Smooth muscle cell (in vitro differentiated cells): ENCODE measurements around the gene IGSF9B. TPM values are rescaled to one million over a fixed set of nuclear protein-coding genes. Genes with fewer than 3 reads are reported as not detected.

ENCODE experiments used
- DNase-seq: peaks from one replicate; lab custom pipeline; 2025; ENCODE audit not compliant: unreplicated experiment; lab: John Stamatoyannopoulos, UW
- H2AFZ ChIP-seq: fragments of 200-600 bp; sonication (generic); 2 replicates; pipeline ENCODE4 v1.6.0; 2016; ENCODE audit warnings: antibody characterized with exemption, low read depth, mild to moderate bottlenecking
- H3F3A ChIP-seq: fragments of 200-600 bp; sonication (generic); 2 replicates; pipeline ENCODE4 v1.6.0; 2017; ENCODE audit warnings: antibody characterized with exemption, low read depth
- H3K27ac ChIP-seq: fragments of 200-600 bp; sonication (generic); 2 replicates; pipeline ENCODE4 v1.5.1; 2016; ENCODE audit warnings: low read depth, mild to moderate bottlenecking
- H3K27me3 ChIP-seq: fragments of 200-600 bp; sonication (generic); 2 replicates; pipeline ENCODE4 v1.6.1; 2016; ENCODE audit warnings: low read depth, mild to moderate bottlenecking
- H3K36me3 ChIP-seq: fragments of 200-600 bp; sonication (generic); 2 replicates; pipeline ENCODE4 v1.5.1; 2016; ENCODE audit warnings: low read depth
- H3K4me1 ChIP-seq: fragments of 200-600 bp; sonication (generic); 2 replicates; pipeline ENCODE4 v1.5.1; 2016; ENCODE audit warnings: low read depth
- H3K4me2 ChIP-seq: fragments of 200-600 bp; sonication (generic); 2 replicates; pipeline ENCODE4 v1.6.0; 2016; ENCODE audit warnings: mild to moderate bottlenecking
- H3K4me3 ChIP-seq: fragments of 200-600 bp; sonication (generic); 2 replicates; pipeline ENCODE4 v1.5.1; 2016; ENCODE audit warnings: mild to moderate bottlenecking
- H3K79me2 ChIP-seq: fragments of 200-600 bp; sonication (generic); 2 replicates; pipeline ENCODE4 v1.6.0; 2016; ENCODE audit warnings: low read depth, mild to moderate bottlenecking
- H3K9ac ChIP-seq: fragments of 200-600 bp; sonication (generic); 2 replicates; pipeline ENCODE4 v1.6.0; 2016; ENCODE audit warnings: low read depth
- H3K9me3 ChIP-seq: fragments of 200-600 bp; sonication (generic); replicated peaks from 2 replicates; pipeline ENCODE4 v1.5.1; 2016; ENCODE audit warnings: low read depth
- H4K20me1 ChIP-seq: fragments of 200-600 bp; sonication (generic); 2 replicates; pipeline ENCODE4 v1.6.0; 2016; ENCODE audit warnings: low read depth
- WGBS: methylation state at CpG from one replicate; pipeline ENCODE4 v1.1.7; 2016; ENCODE audit warnings: low lambda C conversion rate; 5-methylcytosine and 5-hydroxymethylcytosine counted together
- polyA plus RNA-seq: library from polyadenylated mRNA; unstranded; fragments of >200 nt; fragmentation: Nextera tagmentation; extraction: Ambion mirVana; gene quantifications from 2 replicates; pipeline ENCODE4 v1.2.1, GENCODE V29; 2016
- total RNA-seq: library from RNA; depleted of rRNA; stranded (reverse); fragments of >200 nt; gene quantifications from 2 replicates; pipeline ENCODE4 v1.2.3, GENCODE V29; 2014
- TF ChIP-seq, protein P1 (sequence below): fragments of 200-600 bp; sonication (generic); IDR thresholded peaks from 2 replicates; pipeline ENCODE4 v1.5.1; 2017; ENCODE audit warnings: borderline replicate concordance, mild to moderate bottlenecking, antibody characterized with exemption; ENCODE audit not compliant: insufficient read depth, poor library complexity, severe bottlenecking

The IGSF9B gene
- total and polyA plus RNA-seq, 2 experiments from 2014 or later: 0.82 to 1.7 TPM

DNA sequence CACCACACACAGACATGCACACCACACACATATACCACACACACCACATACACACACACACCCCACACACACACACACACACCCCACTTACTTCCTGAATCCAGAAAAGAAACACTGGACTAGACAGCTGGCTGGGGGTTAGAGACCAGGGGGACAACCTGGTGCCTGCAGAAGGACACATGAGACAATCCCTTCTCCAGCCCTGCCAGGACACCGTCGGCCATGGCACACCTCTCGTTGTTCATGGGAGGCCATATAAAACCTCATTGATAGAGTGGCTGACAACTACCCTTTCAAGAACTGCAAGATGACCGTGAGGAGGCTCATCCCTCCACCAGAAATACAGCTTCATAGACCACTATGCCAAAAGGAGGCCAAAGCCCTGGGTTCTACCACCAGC, 54.3 kb downstream of the IGSF9B start:
- Histone ChIP-seq H3K36me3 (no peaks in the 10 kb centered on the region), H4K20me1 (no peaks in the 10 kb centered on the region), H3K4me3 (no peak overlapping the region), H3K27me3 (no peaks in the 10 kb centered on the region), H3K4me2 (no peak overlapping the region), H3K79me2 (no peaks in the 10 kb centered on the region), H2AFZ (no peak overlapping the region), H3K9me3 (no peaks in the 10 kb centered on the region), H3K4me1 (no peaks in the 10 kb centered on the region), H3K9ac (no peak overlapping the region), H3K27ac (no peak overlapping the region), H3F3A (no peaks in the 10 kb centered on the region)
- TF ChIP-seq, protein P1, sequence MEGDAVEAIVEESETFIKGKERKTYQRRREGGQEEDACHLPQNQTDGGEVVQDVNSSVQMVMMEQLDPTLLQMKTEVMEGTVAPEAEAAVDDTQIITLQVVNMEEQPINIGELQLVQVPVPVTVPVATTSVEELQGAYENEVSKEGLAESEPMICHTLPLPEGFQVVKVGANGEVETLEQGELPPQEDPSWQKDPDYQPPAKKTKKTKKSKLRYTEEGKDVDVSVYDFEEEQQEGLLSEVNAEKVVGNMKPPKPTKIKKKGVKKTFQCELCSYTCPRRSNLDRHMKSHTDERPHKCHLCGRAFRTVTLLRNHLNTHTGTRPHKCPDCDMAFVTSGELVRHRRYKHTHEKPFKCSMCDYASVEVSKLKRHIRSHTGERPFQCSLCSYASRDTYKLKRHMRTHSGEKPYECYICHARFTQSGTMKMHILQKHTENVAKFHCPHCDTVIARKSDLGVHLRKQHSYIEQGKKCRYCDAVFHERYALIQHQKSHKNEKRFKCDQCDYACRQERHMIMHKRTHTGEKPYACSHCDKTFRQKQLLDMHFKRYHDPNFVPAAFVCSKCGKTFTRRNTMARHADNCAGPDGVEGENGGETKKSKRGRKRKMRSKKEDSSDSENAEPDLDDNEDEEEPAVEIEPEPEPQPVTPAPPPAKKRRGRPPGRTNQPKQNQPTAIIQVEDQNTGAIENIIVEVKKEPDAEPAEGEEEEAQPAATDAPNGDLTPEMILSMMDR: no peak
- DNase-seq: no peak
- 97% methylated on average over 4 of the region's 4 CpGs for WGBS

DNA sequence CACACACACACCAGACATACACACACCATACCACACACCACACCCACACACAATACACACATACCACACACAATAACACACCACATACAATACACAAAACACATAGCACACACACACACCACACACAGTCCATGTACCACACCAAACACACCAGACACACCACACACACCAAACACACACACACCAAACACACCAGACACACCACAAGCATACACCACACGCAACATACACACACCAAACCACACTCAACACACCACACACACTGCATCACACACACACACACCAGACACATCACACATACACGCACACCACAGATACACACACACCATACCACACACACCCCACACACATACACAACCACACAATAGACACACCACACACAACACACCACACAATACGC, 54.8 kb downstream of the IGSF9B start:
- Histone ChIP-seq H3K9ac (no peak overlapping the region), H3F3A (no peaks in the 10 kb centered on the region), H3K36me3 (no peaks in the 10 kb centered on the region), H2AFZ (no peak overlapping the region), H4K20me1 (no peaks in the 10 kb centered on the region), H3K9me3 (no peaks in the 10 kb centered on the region), H3K4me2 (no peak overlapping the region), H3K4me3 (no peak overlapping the region), H3K27ac (no peak overlapping the region), H3K4me1 (no peaks in the 10 kb centered on the region), H3K27me3 (no peaks in the 10 kb centered on the region), H3K79me2 (no peaks in the 10 kb centered on the region)
- TF ChIP-seq, protein P1: no peak
- no peak for DNase-seq
- 88% methylated on average over 2 of the region's 3 CpGs for WGBS

DNA sequence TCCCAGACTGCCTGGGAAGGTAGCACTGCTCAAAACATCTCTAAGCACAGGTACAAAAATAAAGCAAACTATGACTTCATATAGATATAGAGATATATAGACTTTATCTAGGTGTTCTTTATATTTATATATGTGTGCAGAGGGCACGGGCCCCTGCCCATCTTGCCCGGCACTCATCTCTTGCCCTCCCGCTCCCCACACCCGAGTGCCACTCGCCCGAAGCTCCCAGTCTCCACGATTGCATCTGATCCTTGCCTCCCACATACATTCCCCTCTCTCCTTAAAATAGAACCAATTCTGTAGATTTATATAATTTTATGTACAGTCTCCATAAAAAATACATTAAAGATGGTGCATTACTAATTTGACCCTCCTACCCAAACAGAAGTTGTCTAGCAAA, 55.5 kb downstream of the IGSF9B start:
- H3K4me2 ChIP-seq: no peak overlapping the region
- DNase-seq: no peak
- no peaks in the 10 kb centered on the region for H3K79me2 ChIP-seq
- H3K9me3 ChIP-seq: no peaks in the 10 kb centered on the region
- no peak overlapping the region for H3K9ac ChIP-seq
- H3K36me3 ChIP-seq: no peaks in the 10 kb centered on the region
- H4K20me1 ChIP-seq: no peaks in the 10 kb centered on the region
- no peaks in the 10 kb centered on the region for H3K27me3 ChIP-seq
- H3F3A ChIP-seq: no peaks in the 10 kb centered on the region
- H2AFZ ChIP-seq: no peak overlapping the region
- H3K4me1 ChIP-seq: no peaks in the 10 kb centered on the region
- H3K4me3 ChIP-seq: no peak overlapping the region
- TF ChIP-seq, protein P1: no peak
- H3K27ac ChIP-seq: no peak overlapping the region
- WGBS: 97% methylated on average over 7 of the region's 7 CpGs
